ENCODE data around the gene UGGT1. TPM values are rescaled to one million over a fixed set of nuclear protein-coding genes. Genes with fewer than 3 reads are reported as not detected.

The UGGT1 gene
- total and polyA plus RNA-seq, 4 donors: 6.7 to 74.7 (median 32.4) TPM

- TF ChIP-seq HNF4A (conservative IDR thresholded peaks at IDR 0.05) (no peak), FOXA2 (IDR thresholded peaks at IDR 0.05) (no peak), RXRA (IDR thresholded peaks at IDR 0.05) (no peak), TAF1 (conservative IDR thresholded peaks at IDR 0.05) (no peak), NR2F2 (IDR thresholded peaks at IDR 0.05) (no peak), ZBTB33 (IDR thresholded peaks at IDR 0.05) (no peak), CTCF (IDR thresholded peaks at IDR 0.05; ENCODE audit: low read depth, low read length, missing input control) (no peak), MAX (IDR thresholded peaks at IDR 0.05) (no peak), SP1 (IDR thresholded peaks at IDR 0.05) (no peak), HNF4G (IDR thresholded peaks at IDR 0.05) (no peak)
- Histone ChIP-seq H3K4me3 (ENCODE audit: low read depth in 1 of 3, low read length in 3 of 3) (no peak overlapping the region), H3K9me3 (ENCODE audit: control insufficient read depth in 4 of 4, low read length in 3 of 4) (no peaks in the 10 kb centered on the region), H3K27ac (ENCODE audit: low read depth in 1 of 2, low read length in 2 of 2) (no peak overlapping the region), H3K36me3 (ENCODE audit: control insufficient read depth in 4 of 4, insufficient read depth in 3 of 4, low read depth in 1 of 4, low read length in 3 of 4) (peaks cover 6 to 34% (median 25%) of the 10 kb centered on the region in 4 donors), H3K4me1 (ENCODE audit: control insufficient read depth in 4 of 4, insufficient read depth in 4 of 4, low read length in 3 of 4) (no peaks in the 10 kb centered on the region), H3K9ac (ENCODE audit: low read depth in 1 of 2, low read length in 2 of 2) (no peak overlapping the region), H3K27me3 (ENCODE audit: control insufficient read depth in 4 of 4, insufficient read depth in 4 of 4, low read length in 3 of 4) (no peaks in the 10 kb centered on the region)
- 97% methylated on average over 4 of the region's 4 CpGs for WGBS
- no peak for DNase-seq (ENCODE audit: low spot score)
Observed at GRCh38 chr2:128109243-128109642, 18.2 kb downstream of the UGGT1 start.

- DNase-seq (ENCODE audit: low spot score): no peak
- 85% methylated on average over 8 of the region's 8 CpGs for WGBS
- Histone ChIP-seq H3K27ac (ENCODE audit: low read depth in 1 of 2, low read length in 2 of 2) (no peak overlapping the region), H3K4me3 (ENCODE audit: low read depth in 1 of 3, low read length in 3 of 3) (no peak overlapping the region), H3K27me3 (ENCODE audit: control insufficient read depth in 4 of 4, insufficient read depth in 4 of 4, low read length in 3 of 4) (no peaks in the 10 kb centered on the region), H3K9me3 (ENCODE audit: control insufficient read depth in 4 of 4, low read length in 3 of 4) (no peaks in the 10 kb centered on the region), H3K36me3 (ENCODE audit: control insufficient read depth in 4 of 4, insufficient read depth in 3 of 4, low read depth in 1 of 4, low read length in 3 of 4) (peaks cover 11 to 53% (median 45%) of the 10 kb centered on the region in 4 donors), H3K9ac (ENCODE audit: low read depth in 1 of 2, low read length in 2 of 2) (no peak overlapping the region), H3K4me1 (ENCODE audit: control insufficient read depth in 4 of 4, insufficient read depth in 4 of 4, low read length in 3 of 4) (no peaks in the 10 kb centered on the region)
- no peak for TF ChIP-seq FOXA2 (IDR thresholded peaks at IDR 0.05)
- TF ChIP-seq YY1 (IDR thresholded peaks at IDR 0.05): no peak
- TF ChIP-seq REST (IDR thresholded peaks at IDR 0.05): no peak
- TF ChIP-seq ZBTB33 (IDR thresholded peaks at IDR 0.05): no peak
- no peak for TF ChIP-seq SP1 (IDR thresholded peaks at IDR 0.05)
- TF ChIP-seq CTCF (IDR thresholded peaks at IDR 0.05; ENCODE audit: low read depth, low read length, missing input control): no peak
- TF ChIP-seq JUND (IDR thresholded peaks at IDR 0.05): no peak
- TF ChIP-seq NR2F2 (IDR thresholded peaks at IDR 0.05): no peak
- no peak for TF ChIP-seq HNF4G (IDR thresholded peaks at IDR 0.05)
- no peak for TF ChIP-seq RXRA (IDR thresholded peaks at IDR 0.05)
- TF ChIP-seq MAX (IDR thresholded peaks at IDR 0.05): no peak
- TF ChIP-seq FOXA1 (IDR thresholded peaks at IDR 0.05): no peak
- no peak for TF ChIP-seq TAF1 (conservative IDR thresholded peaks at IDR 0.05)
- no peak for TF ChIP-seq EGR1 (IDR thresholded peaks at IDR 0.05; ENCODE audit: low read depth in 2 of 2)
- no peak for TF ChIP-seq GABPA (IDR thresholded peaks at IDR 0.05 in 1 of 2, conservative IDR thresholded peaks at IDR 0.05 in 1 of 2)
- no peak for TF ChIP-seq HNF4A (conservative IDR thresholded peaks at IDR 0.05)
- TF ChIP-seq ATF3 (IDR thresholded peaks at IDR 0.05): no peak
- TF ChIP-seq RAD21 (IDR thresholded peaks at IDR 0.05): no peak
Observed at GRCh38 chr2:128115921-128116623, 25.1 kb downstream of the UGGT1 start.

Measured in liver (tissue), 9 donors.